Gastroesophageal sphincter (tissue), 4 donors: ENCODE results near the gene ENAM. TPM values are rescaled to one million over a fixed set of nuclear protein-coding genes. Genes with fewer than 3 reads are reported as not detected.

Source experiments
- ATAC-seq: fragments of 150-250 bp; one replicate; pipeline ENCODE4 v1.9.1; 2016; ENCODE audit warnings: mild to moderate bottlenecking, moderate library complexity
- H3K27ac ChIP-seq, 4 donors: fragments of 200-600 bp; sonication (generic) in 3 of 4; 1 replicate in 3 of 4; 2 replicates in 1 of 4; pipeline ENCODE4 v1.5.1; 2016 to 2019
- H3K27me3 ChIP-seq: fragments of 200-600 bp; sonication (generic); one replicate; pipeline ENCODE4 v1.5.1; 2019
- H3K36me3 ChIP-seq, 2 donors: fragments of 200-600 bp; sonication (generic); one replicate each; pipeline ENCODE4 v1.5.1; 2019; ENCODE audit warnings: control low read depth in 1 of 2
- H3K4me1 ChIP-seq, 3 donors: fragments of 200-600 bp; sonication (generic); 1 replicate in 2 of 3; 2 replicates in 1 of 3; pipeline ENCODE4 v1.5.1; 2016 to 2019; ENCODE audit warnings: control low read depth in 2 of 3
- H3K4me3 ChIP-seq, 2 donors: fragments of 200-600 bp; sonication (generic); one replicate each; pipeline ENCODE4 v1.5.1; 2019; ENCODE audit warnings: mild to moderate bottlenecking in 1 of 2, moderate library complexity in 1 of 2
- H3K9me3 ChIP-seq, 3 donors: fragments of 200-600 bp; sonication (generic); one replicate each; pipeline ENCODE4 v1.5.1; 2017 to 2019; ENCODE audit warnings: control low read depth in 2 of 3
- EP300 ChIP-seq: sonication (generic); formaldehyde crosslinking; IDR thresholded peaks from one replicate; pipeline ENCODE4 v1.6.1; 2017; ENCODE audit warnings: antibody characterized with exemption, mild to moderate bottlenecking
- POLR2A ChIP-seq, 2 donors: fragments of 450-650 bp; IDR thresholded peaks; one replicate each; pipeline ENCODE4 v1.6.1; 2017; ENCODE audit warnings: antibody characterized with exemption in 2 of 2, mild to moderate bottlenecking in 2 of 2, moderate library complexity in 1 of 2
- POLR2AphosphoS5 ChIP-seq: sonication (generic); formaldehyde crosslinking; IDR thresholded peaks from one replicate; pipeline ENCODE4 v1.6.1; 2017; ENCODE audit warnings: antibody characterized with exemption
- WGBS, 2 donors: methylation state at CpG; one replicate each; pipeline ENCODE4 v1.1.5; 2018; ENCODE audit warnings: low coverage in 1 of 2; 5-methylcytosine and 5-hydroxymethylcytosine counted together
- total RNA-seq, 4 donors: library from RNA; depleted of rRNA; stranded (reverse); fragments of >200 nt; gene quantifications; one replicate each; pipeline ENCODE4 v1.1.0, GENCODE V29; 2016
- TF ChIP-seq, protein P1 (sequence below), 4 experiments: fragments of 200-600 bp in 2 of 4; fragments of 450-650 bp in 2 of 4; sonication (generic) in 1 of 4; IDR thresholded peaks; one replicate each; pipeline ENCODE4 v1.5.1; 2017 to 2019; ENCODE audit warnings: antibody characterized with exemption in 4 of 4, mild to moderate bottlenecking in 2 of 4, moderate library complexity in 2 of 4

ENAM gene
- total RNA-seq, 4 donors from 2014 or later: 0.16 to 0.54 TPM; not detected in 2

DNA sequence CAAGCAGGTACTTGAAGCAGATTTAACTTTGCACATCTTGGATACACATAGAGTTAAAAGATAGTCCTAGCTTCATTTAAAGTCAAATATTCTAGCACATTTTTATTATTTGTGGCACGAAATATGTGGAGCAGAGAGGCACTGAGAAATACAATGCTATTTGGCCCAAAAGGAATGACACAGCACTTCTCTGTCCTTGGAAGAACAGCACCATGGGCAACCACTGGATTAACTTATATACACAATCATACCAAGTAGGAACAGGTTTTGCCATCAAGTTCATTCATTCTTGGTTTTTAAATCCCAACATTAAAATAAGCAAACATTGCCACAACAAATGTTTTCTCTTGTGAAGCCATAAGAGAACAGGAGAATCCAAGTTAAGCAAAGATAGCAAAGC is 924 bp upstream of the ENAM start:
- Histone ChIP-seq H3K27ac (no peak overlapping the region), H3K27me3 (no peaks in the 10 kb centered on the region), H3K4me3 (no peak overlapping the region), H3K4me1 (no peaks in the 10 kb centered on the region), H3K36me3 (no peaks in the 10 kb centered on the region), H3K9me3 (no peaks in the 10 kb centered on the region)
- no peak for ATAC-seq
- 77 to 100% methylated on average over 1 of the region's 1 CpG for WGBS, 2 donors
- no peak for TF ChIP-seq EP300
- TF ChIP-seq POLR2A (IDR thresholded peaks at IDR 0.05): no peak
- TF ChIP-seq, protein P1, sequence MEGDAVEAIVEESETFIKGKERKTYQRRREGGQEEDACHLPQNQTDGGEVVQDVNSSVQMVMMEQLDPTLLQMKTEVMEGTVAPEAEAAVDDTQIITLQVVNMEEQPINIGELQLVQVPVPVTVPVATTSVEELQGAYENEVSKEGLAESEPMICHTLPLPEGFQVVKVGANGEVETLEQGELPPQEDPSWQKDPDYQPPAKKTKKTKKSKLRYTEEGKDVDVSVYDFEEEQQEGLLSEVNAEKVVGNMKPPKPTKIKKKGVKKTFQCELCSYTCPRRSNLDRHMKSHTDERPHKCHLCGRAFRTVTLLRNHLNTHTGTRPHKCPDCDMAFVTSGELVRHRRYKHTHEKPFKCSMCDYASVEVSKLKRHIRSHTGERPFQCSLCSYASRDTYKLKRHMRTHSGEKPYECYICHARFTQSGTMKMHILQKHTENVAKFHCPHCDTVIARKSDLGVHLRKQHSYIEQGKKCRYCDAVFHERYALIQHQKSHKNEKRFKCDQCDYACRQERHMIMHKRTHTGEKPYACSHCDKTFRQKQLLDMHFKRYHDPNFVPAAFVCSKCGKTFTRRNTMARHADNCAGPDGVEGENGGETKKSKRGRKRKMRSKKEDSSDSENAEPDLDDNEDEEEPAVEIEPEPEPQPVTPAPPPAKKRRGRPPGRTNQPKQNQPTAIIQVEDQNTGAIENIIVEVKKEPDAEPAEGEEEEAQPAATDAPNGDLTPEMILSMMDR (IDR thresholded peaks at IDR 0.05): no peak
- TF ChIP-seq POLR2AphosphoS5: no peak

DNA sequence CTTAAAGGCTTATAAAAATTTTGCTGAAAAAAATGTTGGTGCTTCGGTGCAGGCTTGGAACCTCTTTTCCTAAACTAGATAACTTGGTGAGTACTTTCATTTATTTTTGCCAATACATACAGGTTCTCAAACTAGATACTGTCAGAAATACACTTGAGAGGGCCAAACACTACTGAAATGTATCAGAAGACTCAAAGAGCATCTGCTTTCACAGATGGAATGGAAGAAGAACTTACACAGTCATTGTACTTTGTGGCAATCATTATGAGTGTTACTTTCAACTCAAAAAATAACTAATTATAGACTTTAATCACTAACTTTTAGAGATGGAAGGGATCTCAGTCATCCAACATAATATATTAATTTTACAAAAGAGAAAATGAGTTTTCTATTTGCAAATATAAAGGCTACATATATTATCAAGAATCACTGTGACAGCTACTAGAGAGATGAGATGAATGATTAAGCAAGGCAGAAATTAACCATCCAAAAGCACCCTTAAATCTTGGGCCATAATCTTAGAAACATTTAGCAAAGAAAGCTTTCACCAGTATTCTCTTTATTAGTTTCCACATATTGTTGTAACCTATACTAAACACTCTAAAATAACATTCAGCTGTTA is 1.0 kb downstream of the ENAM start:
- H3K4me3 ChIP-seq: no peak overlapping the region
- no peak for ATAC-seq
- no peak overlapping the region for H3K27ac ChIP-seq
- H3K9me3 ChIP-seq: no peaks in the 10 kb centered on the region
- TF ChIP-seq POLR2A (IDR thresholded peaks at IDR 0.05) (no peak), POLR2AphosphoS5 (no peak), EP300 (no peak)
- TF ChIP-seq, protein P1 (IDR thresholded peaks at IDR 0.05): no peak
- no peaks in the 10 kb centered on the region for H3K36me3 ChIP-seq
- 93 to 100% methylated on average over 1 of the region's 1 CpG for WGBS, 2 donors
- H3K27me3 ChIP-seq: no peaks in the 10 kb centered on the region
- H3K4me1 ChIP-seq: no peaks in the 10 kb centered on the region

DNA sequence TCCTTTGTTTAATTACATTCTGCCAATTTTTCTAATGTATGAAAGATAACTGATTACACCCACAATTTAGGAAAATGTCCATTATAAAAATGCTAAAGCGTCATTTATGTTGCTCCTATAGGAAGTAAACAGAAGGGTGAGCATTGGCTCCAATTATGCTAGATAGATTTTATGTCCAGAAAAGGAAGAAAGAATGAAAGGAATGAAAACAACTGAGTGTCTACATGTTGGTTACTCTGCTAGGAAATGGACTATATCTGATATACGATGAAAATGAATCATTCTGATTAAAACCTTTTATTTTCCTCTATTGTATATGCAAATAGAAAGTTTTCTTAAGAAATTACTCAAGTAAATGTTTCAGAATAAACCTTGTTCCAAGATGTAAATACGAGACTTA is 1.6 kb downstream of the ENAM start:
- Histone ChIP-seq H3K27me3 (no peaks in the 10 kb centered on the region), H3K27ac (no peak overlapping the region), H3K4me3 (no peak overlapping the region), H3K4me1 (no peaks in the 10 kb centered on the region), H3K9me3 (no peaks in the 10 kb centered on the region), H3K36me3 (no peaks in the 10 kb centered on the region)
- ATAC-seq: no peak
- 55 to 72% methylated on average over 3 of the region's 3 CpGs for WGBS, 2 donors
- no peak for TF ChIP-seq EP300
- TF ChIP-seq, protein P1 (IDR thresholded peaks at IDR 0.05): no peak
- no peak for TF ChIP-seq POLR2A (IDR thresholded peaks at IDR 0.05)
- no peak for TF ChIP-seq POLR2AphosphoS5

DNA sequence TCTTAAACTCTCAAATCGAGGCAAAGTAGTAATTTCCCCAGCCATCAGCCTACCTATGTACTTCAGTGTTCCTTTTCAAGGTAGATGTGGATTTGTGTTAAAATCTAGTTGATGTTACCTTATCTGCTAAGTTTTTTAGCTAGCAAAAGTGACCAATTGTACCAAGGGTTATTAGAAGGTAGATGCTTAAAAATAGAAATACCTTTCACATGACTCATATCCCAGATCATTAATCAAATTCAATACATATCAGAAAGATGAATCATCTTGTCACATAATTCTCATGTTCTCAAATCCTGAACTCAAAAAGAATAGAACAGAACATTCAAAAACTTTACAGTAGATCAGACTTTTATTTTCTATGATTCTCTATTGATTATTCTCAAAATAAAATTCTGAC is 3.5 kb downstream of the ENAM start:
- WGBS, 2 donors: 90 to 92% methylated on average over 1 of the region's 1 CpG
- Histone ChIP-seq H3K9me3 (no peaks in the 10 kb centered on the region), H3K27me3 (no peaks in the 10 kb centered on the region), H3K27ac (no peak overlapping the region), H3K36me3 (no peaks in the 10 kb centered on the region), H3K4me1 (peaks cover 0 to 4% (median 0%) of the 10 kb centered on the region in 3 donors), H3K4me3 (no peak overlapping the region)
- ATAC-seq: no peak
- TF ChIP-seq POLR2A (IDR thresholded peaks at IDR 0.05) (no peak), POLR2AphosphoS5 (no peak)

DNA sequence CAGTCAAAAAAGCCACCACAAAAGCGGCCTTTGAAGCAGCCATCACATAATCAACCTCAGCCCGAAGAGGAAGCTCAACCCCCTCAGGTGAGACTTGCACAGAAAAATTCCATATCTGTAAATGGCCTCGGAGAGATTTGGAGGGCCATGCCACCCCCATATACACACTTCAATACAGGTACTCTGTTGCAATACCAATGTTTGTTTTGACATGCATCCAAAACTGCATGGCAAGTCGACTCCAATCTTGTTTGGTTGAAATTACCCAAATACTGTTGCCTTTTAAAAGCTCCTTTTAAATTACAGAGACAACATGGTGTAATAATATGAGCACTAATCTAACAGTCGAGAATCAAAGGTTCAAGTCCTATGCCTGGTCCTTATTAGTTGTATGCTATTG is 5.9 kb downstream of the ENAM start:
- Histone ChIP-seq H3K27me3 (no peaks in the 10 kb centered on the region), H3K27ac (no peak overlapping the region), H3K4me1 (peaks cover 0 to 11% (median 6%) of the 10 kb centered on the region in 3 donors), H3K9me3 (no peaks in the 10 kb centered on the region), H3K36me3 (no peaks in the 10 kb centered on the region), H3K4me3 (no peak overlapping the region)
- WGBS, 2 donors: 80 to 85% methylated on average over 3 to 4 of the region's 5 CpGs
- ATAC-seq: no peak
- TF ChIP-seq EP300: no peak
- TF ChIP-seq, protein P1 (IDR thresholded peaks at IDR 0.05): no peak
- no peak for TF ChIP-seq POLR2A (IDR thresholded peaks at IDR 0.05)
- no peak for TF ChIP-seq POLR2AphosphoS5
